Measurements from ENCODE around the gene SFXN5.

DNA sequence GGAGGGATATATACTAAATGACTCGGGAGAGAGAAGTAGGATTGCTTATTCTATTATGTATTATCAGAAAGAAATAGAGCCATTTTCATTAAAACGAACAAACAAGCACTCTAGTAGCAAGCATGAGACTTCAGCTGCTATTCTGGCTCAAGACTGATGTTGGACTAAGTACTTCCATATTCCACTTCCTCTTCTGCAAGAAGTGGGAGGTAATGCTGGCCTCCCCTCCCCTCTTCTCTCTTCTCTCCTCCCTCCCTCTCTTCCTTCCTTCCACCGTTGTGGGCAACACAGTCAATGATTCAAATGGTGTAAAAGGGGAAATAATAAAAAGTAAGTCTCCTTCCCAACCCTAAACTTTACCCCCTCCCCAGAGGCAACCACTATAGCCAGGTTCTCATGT is 91.6 kb downstream of the SFXN5 start:
- TF ChIP-seq EZH2phosphoT487 (IDR thresholded peaks at IDR 0.05; ENCODE audit: insufficient read depth, low read depth), result no peak
- no peak for TF ChIP-seq EZH2 (IDR thresholded peaks at IDR 0.05; ENCODE audit: insufficient read depth, poor library complexity, severe bottlenecking)
